B cell (primary cell): ENCODE data around the gene NRG2. TPM values are rescaled to one million over a fixed set of nuclear protein-coding genes. Genes with fewer than 3 reads are reported as not detected.
A peak's percentile ranks its signal among the peaks of the same experiment; 100 is the strongest.

Source experiments
- ATAC-seq: fragments of 200-7000 bp; cut with Tn5 transposase; one replicate; pipeline ENCODE4 v1.10.0; 2021; ENCODE audit warnings: low read depth, mild to moderate bottlenecking, moderate number of reproducible peaks, moderate library complexity
- CTCF ChIA-PET: fragments of 350-600 bp; sonication (Branson Sonifier 250); formaldehyde crosslinking; loops from one replicate; lab custom pipeline; 2021; ENCODE audit warnings: antibody characterized with exemption, inconsistent platforms; lab: Charles Lee
- POLR2A ChIA-PET: fragments of 350-600 bp; sonication (Branson Sonifier 250); formaldehyde crosslinking; loops from one replicate; lab custom pipeline; 2021; ENCODE audit warnings: antibody characterized with exemption; lab: Charles Lee
- DNase-seq: peaks from one replicate; pipeline ENCODE4 v3.0.0; 2013
- H2AFZ ChIP-seq: 2 replicates; pipeline ENCODE4 v1.6.1; 2012; ENCODE audit warnings: mild to moderate bottlenecking, low read depth, low read length; ENCODE audit not compliant: insufficient read depth, poor library complexity, severe bottlenecking
- H3K27ac ChIP-seq, 2 donors: 1 replicate in 1 of 2; 2 replicates in 1 of 2; pipeline ENCODE4 v1.5.1; 2012 to 2013; ENCODE audit warnings: low read length in 2 of 2, mild to moderate bottlenecking in 2 of 2, moderate library complexity in 1 of 2
- H3K27me3 ChIP-seq, 4 experiments: fragments of 200-600 bp in 1 of 4; sonication (generic) in 1 of 4; replicated peaks in 1 of 4; 1 replicate in 2 of 4; 2 replicates in 2 of 4; pipeline versions ENCODE4 v1.6.1 to v1.7.0; 2013 to 2016; ENCODE audit warnings: low read length in 3 of 4, mild to moderate bottlenecking in 2 of 4, mixed read lengths in 1 of 4, moderate library complexity in 1 of 4; ENCODE audit not compliant: insufficient read depth in 4 of 4, control insufficient read depth in 3 of 4; ENCODE audit errors: control extremely low read depth in 1 of 4
- H3K36me3 ChIP-seq, 2 experiments: replicated peaks in 1 of 2; 1 replicate in 1 of 2; 2 replicates in 1 of 2; pipeline versions ENCODE4 v1.6.1 to v1.7.1; 2013; ENCODE audit warnings: low read length in 1 of 2; ENCODE audit not compliant: insufficient read depth in 2 of 2, control insufficient read depth in 1 of 2; ENCODE audit errors: control extremely low read depth in 1 of 2, extremely low read depth in 1 of 2
- H3K4me1 ChIP-seq, 2 donors: fragments of 200-600 bp in 1 of 2; sonication (generic) in 1 of 2; 1 replicate in 1 of 2; 2 replicates in 1 of 2; pipeline versions ENCODE4 v1.5.1 to v1.6.1; 2013 to 2017; ENCODE audit warnings: low read length in 2 of 2; ENCODE audit not compliant: control insufficient read depth in 2 of 2, insufficient read depth in 2 of 2
- H3K4me2 ChIP-seq: replicated peaks from 2 replicates; pipeline ENCODE3; 2012; ENCODE audit warnings: mild to moderate bottlenecking, low read depth, low read length; ENCODE audit not compliant: poor library complexity, severe bottlenecking
- H3K4me3 ChIP-seq, 5 experiments: fragments of 200-600 bp in 1 of 5; sonication (generic) in 1 of 5; 1 replicate in 3 of 5; 2 replicates in 2 of 5; pipeline versions ENCODE4 v1.5.1 to v1.7.0; 2011 to 2016; ENCODE audit warnings: low read length in 4 of 5, mild to moderate bottlenecking in 4 of 5, low read depth in 2 of 5, control low read depth in 1 of 5, moderate library complexity in 1 of 5; ENCODE audit not compliant: insufficient read depth in 1 of 5; ENCODE audit errors: control extremely low read depth in 1 of 5, extremely low read depth in 1 of 5
- H3K79me2 ChIP-seq: fragments of 200-600 bp; sonication (generic); one replicate; pipeline ENCODE4 v1.6.0; 2016; ENCODE audit warnings: low read length; ENCODE audit not compliant: control insufficient read depth, insufficient read depth
- H3K9ac ChIP-seq: fragments of 200-600 bp; sonication (generic); 2 replicates; pipeline ENCODE4 v1.6.1; 2017; ENCODE audit warnings: mild to moderate bottlenecking, low read length, moderate library complexity
- H3K9me3 ChIP-seq, 3 donors: one replicate each; pipeline versions ENCODE4 v1.6.1 to v1.7.1; 2013; ENCODE audit warnings: low read length in 2 of 3; ENCODE audit not compliant: control insufficient read depth in 2 of 3, insufficient read depth in 1 of 3; ENCODE audit errors: control extremely low read depth in 1 of 3
- H4K20me1 ChIP-seq: 2 replicates; pipeline ENCODE4 v1.6.0; 2012; ENCODE audit warnings: mild to moderate bottlenecking, low read length; ENCODE audit not compliant: insufficient read depth, control insufficient read depth, poor library complexity, severe bottlenecking
- H3K27ac Mint-ChIP-seq: one replicate; pipeline ENCODE4 v1.8.0; 2021; ENCODE audit warnings: mixed read lengths
- H3K27me3 Mint-ChIP-seq: one replicate; pipeline ENCODE4 v1.8.0; 2021; ENCODE audit warnings: mixed read lengths
- H3K4me1 Mint-ChIP-seq: one replicate; pipeline ENCODE4 v1.8.0; 2021; ENCODE audit warnings: mixed read lengths
- H3K4me3 Mint-ChIP-seq: one replicate; pipeline ENCODE4 v1.8.0; 2021; ENCODE audit warnings: mixed read lengths
- H3K9me3 Mint-ChIP-seq: one replicate; pipeline ENCODE4 v1.8.0; 2022; ENCODE audit warnings: mixed read lengths; ENCODE audit not compliant: insufficient read depth
- EZH2 ChIP-seq: IDR thresholded peaks from 2 replicates; pipeline ENCODE4 v1.6.1; 2012; ENCODE audit warnings: borderline replicate concordance, low read depth, mild to moderate bottlenecking, moderate library complexity, low read length; ENCODE audit not compliant: insufficient read depth, poor library complexity, severe bottlenecking
- WGBS: methylation state at CpG from one replicate; pipeline ENCODE4 v1.1.5; 2013; ENCODE audit warnings: missing lambda C conversion rate; ENCODE audit not compliant: insufficient coverage; 5-methylcytosine and 5-hydroxymethylcytosine counted together
- intact Hi-C: fragments of 100-400 bp; cut with micrococcal nuclease; formaldehyde crosslinking; loops from one replicate; pipeline ENCODE4 v1.10.0; 2022
- polyA plus RNA-seq: library from polyadenylated mRNA; depleted of rRNA; stranded (reverse); fragments of >200 nt; gene quantifications from 2 replicates; pipeline ENCODE4 v1.2.3, GENCODE V29; 2012
- total RNA-seq, 2 donors: library from RNA; stranded (reverse); fragments of 120-200 nt in 1 of 2; gene quantifications; 1 replicate in 1 of 2; 2 replicates in 1 of 2; pipeline versions ENCODE4 v1.2.3 to v1.2.4, GENCODE V29; 2013 to 2022
- TF ChIP-seq, protein P1 (sequence below): fragments of 200-600 bp; IDR thresholded peaks from one replicate; pipeline ENCODE4 v1.8.0; 2022; ENCODE audit warnings: antibody characterized with exemption, mild to moderate bottlenecking

Gene NRG2
- total and polyA plus RNA-seq, 2 donors (not counting 1 experiment from before 2014, with no cell fraction given) = 0.13 to 0.15 TPM

DNA sequence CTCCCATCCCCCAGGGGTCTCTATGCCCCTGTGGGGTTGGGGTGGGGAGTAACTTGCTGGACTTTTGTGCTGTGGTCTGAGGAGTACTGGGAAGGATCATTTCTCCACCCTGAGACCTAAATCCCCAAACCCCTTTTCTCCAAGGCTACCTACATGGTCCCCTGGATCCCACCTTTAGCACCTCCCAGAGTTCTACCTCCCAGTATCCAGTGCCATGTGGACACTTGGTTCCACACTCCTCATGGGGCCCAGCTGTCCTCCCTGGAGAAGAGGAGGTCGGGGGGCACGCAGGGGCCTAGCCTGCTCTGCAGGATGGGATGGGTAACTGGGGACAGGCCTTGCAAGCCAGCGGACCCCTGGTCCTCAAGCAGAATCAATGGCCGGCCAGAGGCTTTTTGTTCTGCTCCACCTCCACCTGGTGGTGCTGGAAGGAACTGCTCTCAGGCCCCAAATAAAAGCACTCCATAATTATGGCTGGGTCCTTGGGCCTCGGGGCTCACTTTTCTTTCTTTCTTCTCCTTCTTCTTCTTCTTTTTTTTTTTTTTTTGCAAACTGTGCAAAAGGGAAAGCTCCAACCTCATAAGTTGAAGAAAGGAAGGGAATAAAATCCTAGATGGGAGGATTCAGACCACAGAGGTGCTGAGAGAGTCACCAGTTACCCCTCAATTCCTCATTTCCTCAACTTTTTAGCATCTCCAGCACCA, 179.1 kb downstream of the NRG2 start:
- Histone ChIP-seq H3K4me2 (no peak overlapping the region), H3K79me2 (no peaks in the 10 kb centered on the region), H3K36me3 (no peaks in the 10 kb centered on the region), H3K27ac (no peak overlapping the region), H3K9me3 (no peaks in the 10 kb centered on the region), H4K20me1 (no peaks in the 10 kb centered on the region), H3K27me3 (peaks cover 0 to 6% (median 1%) of the 10 kb centered on the region in 4 experiments), H3K9ac (no peak overlapping the region), H2AFZ (no peak overlapping the region), H3K4me1 (peaks cover 0 to 3% of the 10 kb centered on the region in 2 donors), H3K4me3 (no peak overlapping the region)
- no peaks in the 10 kb centered on the region for H3K9me3 Mint-ChIP-seq
- H3K4me1 Mint-ChIP-seq = peaks cover 7% of the 10 kb centered on the region
- ChIA-PET POLR2A (no interaction called here), CTCF (interaction anchor here (0.7 to 6.3 kb wide), 7 partner anchors 11 to 238 kb away, joined by 3 to 117 read pairs (median 9); no protein-coding TSS in a partner anchor)
- H3K4me3 Mint-ChIP-seq = no peak overlapping the region
- H3K27me3 Mint-ChIP-seq = peaks cover 23% of the 10 kb centered on the region
- ATAC-seq = peak; percentile 85
- TF ChIP-seq, protein P1, sequence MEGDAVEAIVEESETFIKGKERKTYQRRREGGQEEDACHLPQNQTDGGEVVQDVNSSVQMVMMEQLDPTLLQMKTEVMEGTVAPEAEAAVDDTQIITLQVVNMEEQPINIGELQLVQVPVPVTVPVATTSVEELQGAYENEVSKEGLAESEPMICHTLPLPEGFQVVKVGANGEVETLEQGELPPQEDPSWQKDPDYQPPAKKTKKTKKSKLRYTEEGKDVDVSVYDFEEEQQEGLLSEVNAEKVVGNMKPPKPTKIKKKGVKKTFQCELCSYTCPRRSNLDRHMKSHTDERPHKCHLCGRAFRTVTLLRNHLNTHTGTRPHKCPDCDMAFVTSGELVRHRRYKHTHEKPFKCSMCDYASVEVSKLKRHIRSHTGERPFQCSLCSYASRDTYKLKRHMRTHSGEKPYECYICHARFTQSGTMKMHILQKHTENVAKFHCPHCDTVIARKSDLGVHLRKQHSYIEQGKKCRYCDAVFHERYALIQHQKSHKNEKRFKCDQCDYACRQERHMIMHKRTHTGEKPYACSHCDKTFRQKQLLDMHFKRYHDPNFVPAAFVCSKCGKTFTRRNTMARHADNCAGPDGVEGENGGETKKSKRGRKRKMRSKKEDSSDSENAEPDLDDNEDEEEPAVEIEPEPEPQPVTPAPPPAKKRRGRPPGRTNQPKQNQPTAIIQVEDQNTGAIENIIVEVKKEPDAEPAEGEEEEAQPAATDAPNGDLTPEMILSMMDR = peak; percentile 92
- TF ChIP-seq EZH2 = no peak
- intact Hi-C loops = loop anchor here (1.0 kb wide), 3 partner anchors 104 to 442 kb away; no protein-coding TSS in a partner anchor
- H3K27ac Mint-ChIP-seq = no peak overlapping the region
- peak; percentile 73 for DNase-seq
- 17% methylated on average over 4 of the region's 5 CpGs for WGBS

DNA sequence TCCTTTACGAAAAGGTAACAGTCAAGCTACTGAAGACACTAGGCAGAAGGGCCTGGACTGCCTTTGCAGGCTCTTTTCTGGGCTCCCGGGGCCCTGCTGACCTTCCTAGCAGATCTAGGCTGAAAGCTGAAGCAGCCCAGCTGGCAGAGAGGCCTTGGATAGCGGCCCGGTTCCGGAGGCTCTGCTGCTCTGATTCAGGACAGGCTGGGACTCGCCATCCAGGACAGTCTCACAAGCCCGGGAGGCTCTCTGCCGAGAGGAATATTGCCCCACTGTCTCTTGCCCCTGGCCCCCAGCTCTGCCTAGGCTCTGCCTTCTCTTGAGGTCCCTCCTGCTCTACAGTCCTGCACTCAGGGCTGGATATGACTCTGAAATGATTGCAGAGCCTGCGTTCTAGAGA, 179.7 kb downstream of the NRG2 start:
- H3K27ac Mint-ChIP-seq = no peak overlapping the region
- Histone ChIP-seq H3K9ac (no peak overlapping the region), H4K20me1 (no peaks in the 10 kb centered on the region), H3K27me3 (peaks cover 0 to 6% (median 1%) of the 10 kb centered on the region in 4 experiments), H3K27ac (no peak overlapping the region), H3K4me1 (peaks cover 0 to 3% of the 10 kb centered on the region in 2 donors), H3K36me3 (no peaks in the 10 kb centered on the region), H3K4me2 (no peak overlapping the region), H3K9me3 (no peaks in the 10 kb centered on the region), H2AFZ (no peak overlapping the region), H3K4me3 (no peak overlapping the region), H3K79me2 (no peaks in the 10 kb centered on the region)
- peaks cover 21% of the 10 kb centered on the region for H3K27me3 Mint-ChIP-seq
- no peak for DNase-seq
- ChIA-PET POLR2A (no interaction called here), CTCF (interaction anchor here (1.1 to 6.3 kb wide), 7 partner anchors 10 to 237 kb away, joined by 3 to 117 read pairs (median 9); no protein-coding TSS in a partner anchor)
- no peaks in the 10 kb centered on the region for H3K9me3 Mint-ChIP-seq
- TF ChIP-seq, protein P1 = no peak
- TF ChIP-seq EZH2 = no peak
- H3K4me3 Mint-ChIP-seq = no peak overlapping the region
- H3K4me1 Mint-ChIP-seq = peaks cover 7% of the 10 kb centered on the region
- ATAC-seq = no peak
- WGBS = 91% methylated on average over 8 of the region's 9 CpGs
- intact Hi-C loops = no loop called here
